ENCODE measurements around the gene TMEM200A.

DNA sequence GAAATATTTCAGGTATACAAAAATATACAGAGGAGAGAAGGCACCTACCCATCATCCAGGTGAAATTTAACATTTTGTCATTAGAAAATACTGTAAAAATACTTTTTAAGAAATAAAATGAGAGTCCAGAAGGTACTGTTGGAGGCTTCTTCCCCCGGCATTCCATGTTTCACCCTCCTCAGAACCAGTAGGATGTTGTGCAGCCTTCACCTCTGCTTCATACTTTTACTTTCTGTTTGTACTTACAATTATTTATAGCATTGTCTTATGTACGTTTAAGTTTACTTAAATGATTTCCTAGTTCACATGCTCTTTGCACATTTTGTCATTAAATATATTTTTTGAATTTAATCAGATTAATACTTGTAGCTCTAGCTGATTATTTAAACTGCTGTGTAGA, 30.9 kb downstream of the TMEM200A start:
- TF ChIP-seq, protein P1, sequence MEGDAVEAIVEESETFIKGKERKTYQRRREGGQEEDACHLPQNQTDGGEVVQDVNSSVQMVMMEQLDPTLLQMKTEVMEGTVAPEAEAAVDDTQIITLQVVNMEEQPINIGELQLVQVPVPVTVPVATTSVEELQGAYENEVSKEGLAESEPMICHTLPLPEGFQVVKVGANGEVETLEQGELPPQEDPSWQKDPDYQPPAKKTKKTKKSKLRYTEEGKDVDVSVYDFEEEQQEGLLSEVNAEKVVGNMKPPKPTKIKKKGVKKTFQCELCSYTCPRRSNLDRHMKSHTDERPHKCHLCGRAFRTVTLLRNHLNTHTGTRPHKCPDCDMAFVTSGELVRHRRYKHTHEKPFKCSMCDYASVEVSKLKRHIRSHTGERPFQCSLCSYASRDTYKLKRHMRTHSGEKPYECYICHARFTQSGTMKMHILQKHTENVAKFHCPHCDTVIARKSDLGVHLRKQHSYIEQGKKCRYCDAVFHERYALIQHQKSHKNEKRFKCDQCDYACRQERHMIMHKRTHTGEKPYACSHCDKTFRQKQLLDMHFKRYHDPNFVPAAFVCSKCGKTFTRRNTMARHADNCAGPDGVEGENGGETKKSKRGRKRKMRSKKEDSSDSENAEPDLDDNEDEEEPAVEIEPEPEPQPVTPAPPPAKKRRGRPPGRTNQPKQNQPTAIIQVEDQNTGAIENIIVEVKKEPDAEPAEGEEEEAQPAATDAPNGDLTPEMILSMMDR (IDR thresholded peaks at IDR 0.05): no peak
- TF ChIP-seq POLR2A (IDR thresholded peaks at IDR 0.05): no peak
